ENCODE results near the gene AIFM3.

AIFM3 gene

GRCh38 chr22:20955548-20955947, 11.5 kb upstream of the AIFM3 start:
- no peaks in the 10 kb centered on the region for H3K27me3 ChIP-seq (ENCODE audit: control insufficient read depth, insufficient read depth, low read length)
- H3K9me3 ChIP-seq (ENCODE audit: control insufficient read depth, low read length) = no peaks in the 10 kb centered on the region
- no peak overlapping the region for H3K4me3 ChIP-seq (ENCODE audit: low read depth, low read length)
- no peaks in the 10 kb centered on the region for H3K4me1 ChIP-seq
- no peak overlapping the region for H3K4me2 ChIP-seq (ENCODE audit: low read length)
- no peaks in the 10 kb centered on the region for H3K36me3 ChIP-seq (ENCODE audit: control insufficient read depth, insufficient read depth, low read length)
- H3K9ac ChIP-seq = no peak overlapping the region
- no peaks in the 10 kb centered on the region for H3K79me2 ChIP-seq
- no peak overlapping the region for H3K27ac ChIP-seq
- no peak for TF ChIP-seq CTCF (IDR thresholded peaks at IDR 0.05)
- H2AFZ ChIP-seq = no peak overlapping the region

GRCh38 chr22:20956258-20957101, 10.6 kb upstream of the AIFM3 start:
- H3K4me3 ChIP-seq (ENCODE audit: low read depth, low read length) = peak overlapping the region; percentile 52
- no peaks in the 10 kb centered on the region for H3K9me3 ChIP-seq (ENCODE audit: control insufficient read depth, low read length)
- no peak for TF ChIP-seq CTCF (IDR thresholded peaks at IDR 0.05)
- H3K27me3 ChIP-seq (ENCODE audit: control insufficient read depth, insufficient read depth, low read length) = no peaks in the 10 kb centered on the region
- H3K4me1 ChIP-seq = no peaks in the 10 kb centered on the region
- H3K4me2 ChIP-seq (ENCODE audit: low read length) = peak overlapping the region; percentile 76
- no peaks in the 10 kb centered on the region for H3K79me2 ChIP-seq
- peak overlapping the region; percentile 82 for H2AFZ ChIP-seq
- H3K9ac ChIP-seq = no peak overlapping the region
- H3K27ac ChIP-seq = no peak overlapping the region
- H3K36me3 ChIP-seq (ENCODE audit: control insufficient read depth, insufficient read depth, low read length) = no peaks in the 10 kb centered on the region

GRCh38 chr22:20957102-20957682, 9.9 kb upstream of the AIFM3 start:
- H3K79me2 ChIP-seq = no peaks in the 10 kb centered on the region
- H3K27ac ChIP-seq = no peak overlapping the region
- H3K4me2 ChIP-seq (ENCODE audit: low read length) = peak overlapping the region; percentile 76
- no peak overlapping the region for H3K9ac ChIP-seq
- no peaks in the 10 kb centered on the region for H3K9me3 ChIP-seq (ENCODE audit: control insufficient read depth, low read length)
- H2AFZ ChIP-seq = peak overlapping the region; percentile 82
- no peaks in the 10 kb centered on the region for H3K36me3 ChIP-seq (ENCODE audit: control insufficient read depth, insufficient read depth, low read length)
- no peak for TF ChIP-seq CTCF (IDR thresholded peaks at IDR 0.05)
- H3K4me3 ChIP-seq (ENCODE audit: low read depth, low read length) = peak overlapping the region; percentile 52
- no peaks in the 10 kb centered on the region for H3K4me1 ChIP-seq
- no peaks in the 10 kb centered on the region for H3K27me3 ChIP-seq (ENCODE audit: control insufficient read depth, insufficient read depth, low read length)

- H3K4me3 ChIP-seq (ENCODE audit: low read depth, low read length) = peak overlapping the region; percentile 52
- H3K27me3 ChIP-seq (ENCODE audit: control insufficient read depth, insufficient read depth, low read length) = no peaks in the 10 kb centered on the region
- peak overlapping the region; percentile 76 for H3K4me2 ChIP-seq (ENCODE audit: low read length)
- H2AFZ ChIP-seq = peak overlapping the region; percentile 82
- TF ChIP-seq CTCF (IDR thresholded peaks at IDR 0.05) = no peak
- H3K4me1 ChIP-seq = no peaks in the 10 kb centered on the region
- no peaks in the 10 kb centered on the region for H3K9me3 ChIP-seq (ENCODE audit: control insufficient read depth, low read length)
- H3K36me3 ChIP-seq (ENCODE audit: control insufficient read depth, insufficient read depth, low read length) = no peaks in the 10 kb centered on the region
- H3K27ac ChIP-seq = no peak overlapping the region
- no peak overlapping the region for H3K9ac ChIP-seq
- H3K79me2 ChIP-seq = no peaks in the 10 kb centered on the region
Observed at GRCh38 chr22:20957683-20958431, 9.2 kb upstream of the AIFM3 start.
